Stomach smooth muscle (tissue), 2 donors: ENCODE measurements around the gene BORCS6.
A peak's percentile ranks its signal among the peaks of the same experiment; 100 is the strongest.

Experiments used
- H3K27ac ChIP-seq: one replicate; pipeline ENCODE4 v1.7.0; 2013; ENCODE audit warnings: mild to moderate bottlenecking, low read length, inconsistent platforms
- H3K27me3 ChIP-seq, 2 donors: one replicate each; pipeline ENCODE4 v1.7.0; 2013; ENCODE audit warnings: low read length in 2 of 2; ENCODE audit not compliant: insufficient read depth in 2 of 2, control insufficient read depth in 1 of 2
- H3K36me3 ChIP-seq, 2 donors: one replicate each; pipeline ENCODE4 v1.7.0; 2013; ENCODE audit warnings: low read length in 2 of 2; ENCODE audit not compliant: control insufficient read depth in 2 of 2, insufficient read depth in 2 of 2
- H3K4me1 ChIP-seq: one replicate; pipeline ENCODE4 v1.7.0; 2013; ENCODE audit warnings: low read length; ENCODE audit not compliant: control insufficient read depth, insufficient read depth
- H3K4me3 ChIP-seq, 2 donors: one replicate each; pipeline ENCODE4 v1.7.0; 2013; ENCODE audit warnings: low read length in 2 of 2
- H3K9ac ChIP-seq, 2 donors: one replicate each; pipeline ENCODE4 v1.7.0; 2013; ENCODE audit warnings: low read length in 2 of 2, mild to moderate bottlenecking in 1 of 2
- H3K9me3 ChIP-seq, 2 donors: one replicate each; pipeline ENCODE4 v1.7.0; 2013; ENCODE audit warnings: low read length in 2 of 2; ENCODE audit not compliant: control insufficient read depth in 2 of 2
- donor health status: healthy.
- donor health status: Pancreatic carcinoma.

BORCS6 gene

DNA sequence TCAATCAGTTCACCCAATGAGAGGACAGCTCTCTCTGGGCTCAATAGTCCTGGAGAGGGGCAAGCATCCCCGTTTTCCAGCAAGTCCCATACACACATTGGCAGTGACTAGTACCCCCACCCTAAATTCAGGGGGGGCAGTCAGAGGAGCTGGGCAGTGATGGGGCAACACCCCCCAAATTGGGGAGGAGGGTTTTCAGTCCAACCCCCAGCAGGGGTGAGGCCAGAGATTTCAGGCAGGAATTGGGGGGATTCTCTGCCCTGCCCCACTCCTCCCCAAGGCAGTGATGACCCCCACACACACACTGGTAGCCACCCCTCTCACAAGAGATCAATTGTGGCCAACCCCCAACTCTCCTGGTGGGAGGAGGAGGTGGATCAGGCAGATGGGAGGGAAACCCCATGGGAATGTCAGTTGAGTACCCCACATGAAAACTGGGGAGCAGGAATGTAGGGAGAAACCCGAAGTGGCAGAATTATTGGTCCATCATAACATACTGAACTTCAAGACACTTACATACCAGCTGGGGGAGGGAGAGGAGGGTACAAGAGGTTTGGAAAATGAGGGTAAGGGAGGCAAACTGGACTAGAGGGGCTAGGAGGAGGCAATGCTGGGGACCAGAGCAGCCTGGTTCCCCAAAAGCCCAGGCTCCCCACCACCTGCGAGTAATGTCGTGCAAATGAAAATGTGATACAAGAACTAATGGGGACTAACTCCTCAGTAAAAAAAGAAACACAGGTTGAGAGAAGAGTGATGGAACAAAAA lies 30.3 kb downstream of the BORCS6 start:
- H3K36me3 ChIP-seq: peaks cover 13 to 20% of the 10 kb centered on the region in 2 donors
- H3K4me1 ChIP-seq: peaks cover 55% of the 10 kb centered on the region
- peak overlapping the region; percentile 49 for H3K27ac ChIP-seq
- no peaks in the 10 kb centered on the region for H3K27me3 ChIP-seq
- H3K9me3 ChIP-seq: no peaks in the 10 kb centered on the region
- no peak overlapping the region for H3K9ac ChIP-seq
- H3K4me3 ChIP-seq: no peak overlapping the region

DNA sequence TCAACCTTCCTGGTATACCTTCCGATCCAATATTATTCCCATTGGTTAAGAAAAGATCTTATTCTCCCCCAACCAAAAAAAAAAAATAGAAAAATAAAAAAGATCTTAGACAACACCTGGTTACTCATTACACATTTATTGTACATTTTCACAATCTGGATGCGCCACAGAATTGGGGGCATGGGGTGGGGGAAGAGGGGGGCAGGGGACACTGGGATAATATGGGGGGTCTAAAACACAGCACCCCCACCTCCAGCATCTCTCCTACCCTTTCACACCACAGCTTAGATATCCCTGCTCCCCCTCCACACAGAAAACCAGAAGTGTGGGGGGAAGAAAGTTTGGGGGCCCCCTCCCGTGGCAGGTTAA lies 31.0 kb downstream of the BORCS6 start:
- H3K4me1 ChIP-seq: peaks cover 50% of the 10 kb centered on the region

DNA sequence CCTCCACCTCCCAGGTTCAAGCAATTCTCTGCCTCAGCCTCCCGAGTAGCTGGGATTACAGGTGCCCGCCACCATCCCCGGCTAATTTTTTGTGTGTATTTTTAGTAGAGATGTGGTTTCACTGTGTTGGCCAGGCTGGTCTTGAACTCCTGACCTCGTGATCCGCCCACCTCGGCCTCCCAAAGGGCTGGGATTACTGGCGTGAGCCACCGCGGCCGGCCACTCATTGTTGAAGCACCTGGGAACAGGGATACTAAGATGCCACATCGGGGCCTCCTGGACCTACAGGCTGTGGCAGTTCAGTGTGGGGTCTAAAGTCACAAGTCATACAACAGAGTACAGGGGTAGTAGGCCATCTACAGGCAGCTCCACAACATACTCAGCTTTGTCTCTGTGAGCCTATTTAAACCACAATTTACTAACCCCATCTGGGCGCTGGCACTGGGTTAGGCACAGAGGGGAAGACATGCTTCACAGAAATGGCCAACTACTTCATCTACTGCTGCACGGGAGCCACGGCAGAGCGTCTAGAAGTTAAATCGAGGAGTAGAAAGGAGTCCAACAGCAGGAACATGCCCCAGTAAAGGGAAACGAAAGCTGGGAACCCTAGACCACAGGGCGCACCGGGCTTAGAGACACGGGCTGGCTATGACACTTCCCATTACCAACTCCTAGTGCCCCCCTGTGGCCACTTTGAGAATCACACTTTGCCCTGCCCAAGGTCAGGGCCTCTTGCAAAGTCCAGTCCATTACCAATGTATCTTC lies 31.5 kb downstream of the BORCS6 start:
- peaks cover 49% of the 10 kb centered on the region for H3K4me1 ChIP-seq
- H3K27ac ChIP-seq: peak overlapping the region; percentile 81
- peak overlapping the region in 1 of 2 donors; percentile 55 for H3K4me3 ChIP-seq
- H3K9ac ChIP-seq: peak overlapping the region in 1 of 2 donors; percentile 58
- H3K9me3 ChIP-seq: no peaks in the 10 kb centered on the region
- peaks cover 13 to 20% of the 10 kb centered on the region in 2 donors for H3K36me3 ChIP-seq
- no peaks in the 10 kb centered on the region for H3K27me3 ChIP-seq

More for the DNA sequence above, 31.0 kb downstream of the BORCS6 start:
- Histone ChIP-seq H3K27ac (peak overlapping the region; percentile 81), H3K27me3 (no peaks in the 10 kb centered on the region), H3K9me3 (no peaks in the 10 kb centered on the region), H3K4me3 (no peak overlapping the region), H3K9ac (no peak overlapping the region), H3K36me3 (peaks cover 13 to 20% of the 10 kb centered on the region in 2 donors)

DNA sequence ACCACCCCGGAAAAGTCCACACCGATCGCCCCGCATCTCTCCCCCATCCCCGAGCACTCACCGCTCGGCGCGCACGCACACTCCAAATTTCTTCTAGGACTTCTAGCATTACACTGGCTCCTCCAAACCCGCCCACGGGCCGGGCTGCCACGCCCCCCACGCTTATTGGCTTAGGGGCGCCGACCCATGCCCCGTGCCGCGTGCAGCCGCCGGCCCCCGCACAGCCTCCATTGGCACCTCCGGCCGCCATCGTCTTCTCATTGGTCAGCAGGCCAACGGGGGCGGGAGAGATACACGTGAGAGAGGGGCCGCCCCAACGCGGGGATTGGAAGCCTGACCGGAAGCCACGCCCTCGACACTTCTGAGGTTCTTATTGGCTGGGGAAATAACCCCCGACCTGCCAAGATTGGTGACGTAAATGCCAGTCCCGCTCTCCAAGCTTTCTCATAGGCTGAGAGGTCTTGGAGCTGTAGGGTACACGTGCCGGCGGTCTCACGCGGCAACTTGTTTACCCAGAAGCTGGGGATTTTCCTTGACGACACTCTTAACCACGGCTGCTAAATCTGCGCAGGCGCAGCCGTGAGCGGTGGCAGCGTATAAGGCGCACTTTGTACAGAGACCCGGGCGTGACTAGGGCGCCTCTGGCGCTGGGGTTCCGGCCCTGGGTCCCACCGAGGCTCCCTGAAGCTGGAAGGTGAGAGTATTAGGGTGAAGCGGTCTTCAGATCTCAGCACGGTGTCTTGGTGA lies 33.6 kb downstream of the BORCS6 start:
- Histone ChIP-seq H3K9me3 (no peaks in the 10 kb centered on the region), H3K4me1 (peaks cover 53% of the 10 kb centered on the region), H3K27me3 (no peaks in the 10 kb centered on the region), H3K36me3 (peaks cover 13 to 21% of the 10 kb centered on the region in 2 donors), H3K4me3 (peak overlapping the region; percentile 96), H3K9ac (peak overlapping the region; percentile 100), H3K27ac (peak overlapping the region; percentile 100)

DNA sequence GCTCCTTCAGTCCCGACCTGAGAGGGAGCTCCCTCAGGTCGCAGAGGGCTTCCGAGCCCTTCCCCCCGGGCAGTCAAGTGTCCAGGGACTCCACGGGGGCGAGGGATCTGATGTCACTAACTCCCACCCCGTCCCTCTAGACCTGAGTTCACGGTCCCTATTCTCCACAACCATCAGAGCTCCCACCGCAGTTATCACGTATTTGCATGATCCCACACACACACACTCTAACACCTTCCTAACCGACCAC lies 34.1 kb downstream of the BORCS6 start:
- peaks cover 12 to 16% of the 10 kb centered on the region in 2 donors for H3K36me3 ChIP-seq
- H3K4me3 ChIP-seq: peak overlapping the region; percentile 96
- no peaks in the 10 kb centered on the region for H3K9me3 ChIP-seq
- peaks cover 51% of the 10 kb centered on the region for H3K4me1 ChIP-seq
- peak overlapping the region; percentile 100 for H3K27ac ChIP-seq
- no peaks in the 10 kb centered on the region for H3K27me3 ChIP-seq
- H3K9ac ChIP-seq: peak overlapping the region; percentile 100

DNA sequence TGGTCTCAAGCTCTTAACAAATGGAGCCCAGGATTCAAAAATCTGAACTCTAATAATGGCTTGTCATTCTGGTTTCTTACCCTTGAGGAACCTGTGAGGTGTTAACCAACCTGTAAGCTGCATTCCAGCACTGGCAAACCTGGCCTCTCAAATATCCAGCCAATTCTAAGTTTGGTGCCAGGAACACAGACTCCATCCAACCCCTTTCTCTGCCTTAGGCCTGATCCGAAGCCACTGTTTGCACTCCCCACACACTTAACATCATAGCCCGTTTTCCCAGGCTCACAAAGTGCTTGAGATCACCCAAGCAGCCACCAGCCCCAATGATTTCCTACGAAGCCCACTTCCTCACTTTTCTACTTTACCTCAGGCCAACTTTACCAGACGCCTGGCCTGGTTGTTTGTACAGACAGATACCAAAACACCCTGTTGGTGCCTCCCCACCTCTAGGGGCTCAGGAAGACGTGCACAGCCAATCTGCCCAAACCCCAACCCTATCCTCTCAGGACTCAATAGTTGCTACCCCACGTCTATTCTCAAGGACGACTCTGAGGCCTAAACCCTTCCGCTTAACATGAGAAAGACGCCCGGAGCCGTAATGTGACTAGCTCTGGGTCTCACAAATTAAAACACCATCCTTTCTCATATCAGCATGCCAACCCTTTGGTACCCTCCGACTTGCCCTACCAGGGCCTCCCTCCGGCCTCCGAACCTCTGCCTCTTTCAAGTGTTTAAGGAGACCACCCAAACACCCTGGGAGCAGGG lies 34.6 kb downstream of the BORCS6 start:
- H3K4me3 ChIP-seq: peak overlapping the region; percentile 96
- no peaks in the 10 kb centered on the region for H3K27me3 ChIP-seq
- no peaks in the 10 kb centered on the region for H3K9me3 ChIP-seq
- H3K27ac ChIP-seq: peak overlapping the region; percentile 100
- peaks cover 51% of the 10 kb centered on the region for H3K4me1 ChIP-seq
- peaks cover 13 to 17% of the 10 kb centered on the region in 2 donors for H3K36me3 ChIP-seq
- H3K9ac ChIP-seq: peak overlapping the region; percentile 100

DNA sequence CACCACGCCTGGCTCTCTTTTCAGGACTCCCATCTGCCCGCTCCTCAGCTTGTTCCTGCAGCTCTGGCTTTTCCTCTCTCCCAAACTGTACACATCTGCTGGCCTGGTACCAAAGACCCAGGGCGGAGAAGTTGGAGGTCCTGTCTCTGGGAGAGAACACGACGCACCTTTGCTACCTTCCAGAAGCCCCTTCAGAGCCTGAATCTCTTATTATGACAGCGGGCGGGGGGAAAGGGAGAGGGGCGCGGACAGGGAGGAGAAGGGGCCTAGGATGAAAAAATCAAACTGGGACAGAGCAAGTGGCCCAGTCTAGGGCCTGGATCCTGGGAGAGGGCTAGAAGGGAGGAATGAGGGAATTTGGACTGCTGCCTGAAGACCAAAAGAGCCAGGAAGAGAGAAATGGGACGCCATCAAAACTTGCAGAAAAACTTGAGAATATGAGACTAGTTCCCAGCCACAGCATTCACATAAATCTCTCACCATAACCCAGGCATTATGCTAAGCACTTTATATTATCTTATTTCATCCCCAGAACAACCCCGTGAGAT lies 35.3 kb downstream of the BORCS6 start:
- Histone ChIP-seq H3K9ac (peak overlapping the region; percentile 100), H3K9me3 (no peaks in the 10 kb centered on the region), H3K27ac (peak overlapping the region; percentile 100), H3K4me1 (peaks cover 55% of the 10 kb centered on the region), H3K27me3 (no peaks in the 10 kb centered on the region), H3K4me3 (peak overlapping the region; percentile 96), H3K36me3 (peaks cover 19 to 21% of the 10 kb centered on the region in 2 donors)

DNA sequence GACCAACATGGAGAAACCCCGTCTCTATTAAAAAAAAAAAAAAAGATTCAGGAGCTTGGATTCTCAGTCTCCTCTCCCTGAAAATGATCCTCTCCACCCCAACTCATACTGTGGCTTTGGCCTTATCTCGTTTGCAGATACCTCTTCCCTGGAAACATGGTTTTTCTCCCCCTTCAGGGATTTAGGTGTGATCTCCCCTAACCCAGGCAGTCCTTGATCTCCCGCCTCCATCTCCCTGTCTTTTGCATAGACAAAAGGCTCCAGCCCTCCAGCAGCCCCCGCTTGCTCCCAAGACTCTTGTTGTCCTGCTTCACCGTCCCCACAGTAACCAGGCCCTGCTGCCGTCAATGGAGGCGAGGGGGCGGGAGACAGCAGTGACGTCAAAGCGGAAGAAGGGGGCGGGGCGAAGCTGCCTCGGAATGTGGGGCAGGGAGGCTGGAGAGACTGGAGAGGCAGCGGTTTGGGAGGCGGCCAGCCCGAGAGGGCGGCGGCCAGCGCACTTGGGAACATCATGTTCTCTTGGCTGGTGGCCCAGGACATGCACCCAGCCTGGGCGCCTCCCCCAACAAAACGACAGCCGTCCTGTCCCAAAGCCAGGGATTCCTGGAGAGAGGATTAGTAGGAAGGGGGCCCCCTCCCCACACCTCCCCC lies 35.9 kb downstream of the BORCS6 start:
- Histone ChIP-seq H3K36me3 (peaks cover 20 to 22% of the 10 kb centered on the region in 2 donors), H3K4me1 (peaks cover 61% of the 10 kb centered on the region)

DNA sequence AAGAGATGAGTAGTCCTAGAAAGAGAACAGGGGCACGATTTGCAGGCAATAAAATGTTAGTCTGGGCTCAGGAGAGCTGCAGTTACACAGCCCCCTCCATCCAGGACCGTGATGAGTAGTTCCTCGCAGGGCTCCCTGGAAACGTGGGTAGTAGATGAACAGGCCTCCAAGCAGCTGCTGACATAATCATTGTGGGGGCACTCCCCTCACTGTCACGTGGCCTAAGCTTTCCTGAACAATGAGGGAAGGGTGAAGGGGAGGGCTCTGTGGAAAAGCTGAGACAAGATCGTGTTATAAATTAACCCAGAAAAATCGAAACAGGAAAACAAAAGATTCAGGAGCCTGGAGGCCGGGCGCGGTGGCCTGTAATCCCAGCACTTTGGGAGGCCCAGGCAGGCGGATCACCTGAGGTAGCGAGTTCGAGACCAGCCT lies 36.4 kb downstream of the BORCS6 start:
- Histone ChIP-seq H3K36me3 (peaks cover 23 to 26% of the 10 kb centered on the region in 2 donors), H3K9ac (peak overlapping the region; percentile 98), H3K27me3 (no peaks in the 10 kb centered on the region), H3K4me1 (peaks cover 58% of the 10 kb centered on the region), H3K4me3 (peak overlapping the region; percentile 72 to 96), H3K27ac (peak overlapping the region; percentile 100), H3K9me3 (no peaks in the 10 kb centered on the region)

More for the DNA sequence above, 35.9 kb downstream of the BORCS6 start:
- H3K4me3 ChIP-seq: peak overlapping the region; percentile 96
- H3K9ac ChIP-seq: peak overlapping the region; percentile 100
- H3K27me3 ChIP-seq: no peaks in the 10 kb centered on the region
- H3K27ac ChIP-seq: peak overlapping the region; percentile 100
- H3K9me3 ChIP-seq: no peaks in the 10 kb centered on the region
